ENCODE measurements around the gene PLA2G1B. TPM values are rescaled to one million over a fixed set of nuclear protein-coding genes. Genes with fewer than 3 reads are reported as not detected.

PLA2G1B gene
- total RNA-seq, 1 donor from 2014 or later, result 0.42 TPM

DNA sequence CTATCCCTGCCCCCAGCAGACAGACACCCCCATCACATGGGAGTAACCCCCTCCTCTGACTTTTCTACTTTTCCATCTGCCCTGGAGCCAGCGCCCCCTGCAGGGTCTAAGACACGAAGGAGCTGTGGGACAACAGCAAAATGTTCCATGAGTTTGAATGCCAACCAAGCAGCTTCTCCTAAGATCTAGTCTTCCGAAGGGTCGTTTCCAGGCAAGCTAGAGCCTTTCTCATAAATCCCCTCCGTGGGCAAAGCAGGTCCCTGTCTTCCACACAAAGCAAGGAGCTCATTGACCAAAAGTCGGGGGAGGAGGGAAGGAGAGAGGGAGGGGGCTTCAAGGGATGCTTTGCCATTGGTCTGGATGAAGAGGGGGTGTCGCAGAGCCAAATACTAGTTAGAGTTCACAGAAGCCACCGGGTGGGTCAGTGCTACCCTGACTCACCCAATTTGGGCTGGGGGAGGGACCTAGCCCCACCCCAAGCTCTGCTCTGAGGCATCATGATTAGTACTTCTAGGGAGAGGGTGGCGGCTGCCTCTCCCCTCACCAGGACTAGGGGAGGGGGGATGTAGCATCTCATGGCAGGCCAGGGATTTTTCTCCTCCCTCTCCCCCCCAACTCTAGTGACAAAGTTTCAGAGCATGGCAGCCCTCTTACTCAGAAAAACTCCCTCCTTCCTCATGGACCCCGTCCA, 39.8 kb upstream of the PLA2G1B start:
- DNase-seq (ENCODE audit: low spot score), result no peak
- H3K36me3 Mint-ChIP-seq (ENCODE audit: low read depth), result no peaks in the 10 kb centered on the region
- H3K27me3 Mint-ChIP-seq (ENCODE audit: low read depth), result peaks cover 33% of the 10 kb centered on the region
- peak; percentile 74 for TF ChIP-seq CTCF (IDR thresholded peaks at IDR 0.05)
- H3K4me1 Mint-ChIP-seq (ENCODE audit: low read depth), result peaks cover 14% of the 10 kb centered on the region
- H3K27ac Mint-ChIP-seq (ENCODE audit: unreplicated experiment), result no peak overlapping the region
- no peaks in the 10 kb centered on the region for H3K9me3 Mint-ChIP-seq (ENCODE audit: low read depth)
- peak overlapping the region; percentile 55 for H3K4me3 Mint-ChIP-seq (ENCODE audit: unreplicated experiment)

- no peak for TF ChIP-seq CTCF (IDR thresholded peaks at IDR 0.05)
- Mint-ChIP-seq H3K36me3 (ENCODE audit: low read depth) (no peaks in the 10 kb centered on the region), H3K4me1 (ENCODE audit: low read depth) (peaks cover 19% of the 10 kb centered on the region), H3K27me3 (ENCODE audit: low read depth) (peaks cover 29% of the 10 kb centered on the region), H3K4me3 (ENCODE audit: unreplicated experiment) (peak overlapping the region; percentile 20), H3K9me3 (ENCODE audit: low read depth) (no peaks in the 10 kb centered on the region), H3K27ac (ENCODE audit: unreplicated experiment) (no peak overlapping the region)
- DNase-seq (ENCODE audit: low spot score), result no peak
Observed at GRCh38 chr12:120366845-120367232, 39.3 kb upstream of the PLA2G1B start.

DNA sequence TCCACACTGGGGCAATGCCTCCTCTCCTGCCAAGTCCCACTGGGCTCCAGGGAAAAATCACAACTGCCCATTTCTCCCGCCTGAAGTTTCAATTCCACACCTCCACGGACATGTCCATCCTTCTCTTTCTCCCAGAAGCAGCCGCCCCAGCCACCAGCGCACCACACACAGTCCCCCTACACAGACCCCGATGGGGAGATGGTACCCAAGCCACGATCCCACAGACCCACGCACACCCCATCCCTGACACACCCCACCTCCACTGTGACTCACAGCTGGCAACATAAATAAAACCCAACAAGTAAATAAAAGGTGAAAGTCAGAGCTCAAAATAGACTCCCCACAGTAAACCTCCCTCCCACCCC, 38.7 kb upstream of the PLA2G1B start:
- Mint-ChIP-seq H3K36me3 (ENCODE audit: low read depth) (no peaks in the 10 kb centered on the region), H3K4me1 (ENCODE audit: low read depth) (peaks cover 22% of the 10 kb centered on the region), H3K4me3 (ENCODE audit: unreplicated experiment) (no peak overlapping the region), H3K27me3 (ENCODE audit: low read depth) (peaks cover 24% of the 10 kb centered on the region), H3K27ac (ENCODE audit: unreplicated experiment) (no peak overlapping the region), H3K9me3 (ENCODE audit: low read depth) (no peaks in the 10 kb centered on the region)
- DNase-seq (ENCODE audit: low spot score), result no peak
- TF ChIP-seq CTCF (IDR thresholded peaks at IDR 0.05), result no peak

- DNase-seq (ENCODE audit: low spot score), result no peak
- Mint-ChIP-seq H3K4me3 (ENCODE audit: unreplicated experiment) (no peak overlapping the region), H3K4me1 (ENCODE audit: low read depth) (peaks cover 22% of the 10 kb centered on the region), H3K36me3 (ENCODE audit: low read depth) (no peaks in the 10 kb centered on the region), H3K9me3 (ENCODE audit: low read depth) (no peaks in the 10 kb centered on the region), H3K27me3 (ENCODE audit: low read depth) (peaks cover 18% of the 10 kb centered on the region), H3K27ac (ENCODE audit: unreplicated experiment) (no peak overlapping the region)
- no peak for TF ChIP-seq CTCF (IDR thresholded peaks at IDR 0.05)
Observed at GRCh38 chr12:120365675-120366340, 38.2 kb upstream of the PLA2G1B start.

DNA sequence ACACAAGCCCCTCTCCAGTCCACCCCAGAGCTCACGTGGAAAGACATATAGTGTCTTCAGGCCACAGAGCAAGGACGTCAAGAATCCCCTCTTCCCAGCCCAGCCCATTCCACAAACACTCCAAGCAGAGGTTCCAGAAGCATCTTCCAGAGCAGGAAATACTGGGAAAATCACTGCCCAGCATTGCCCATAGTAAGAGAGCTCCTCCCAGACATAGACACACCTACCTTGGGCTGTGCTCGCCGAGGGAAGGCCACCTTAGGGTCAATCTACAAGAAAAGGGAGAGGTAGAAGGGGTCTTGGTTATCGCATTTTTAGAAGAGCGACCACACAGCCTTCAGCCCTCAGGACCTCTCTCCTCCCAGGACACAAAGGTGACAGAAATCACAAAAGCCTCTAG, 36.9 kb upstream of the PLA2G1B start:
- no peak for TF ChIP-seq CTCF (IDR thresholded peaks at IDR 0.05)
- no peaks in the 10 kb centered on the region for H3K36me3 Mint-ChIP-seq (ENCODE audit: low read depth)
- H3K4me3 Mint-ChIP-seq (ENCODE audit: unreplicated experiment), result no peak overlapping the region
- no peaks in the 10 kb centered on the region for H3K9me3 Mint-ChIP-seq (ENCODE audit: low read depth)
- no peak for DNase-seq (ENCODE audit: low spot score)
- no peak overlapping the region for H3K27ac Mint-ChIP-seq (ENCODE audit: unreplicated experiment)
- H3K4me1 Mint-ChIP-seq (ENCODE audit: low read depth), result peaks cover 14% of the 10 kb centered on the region
- H3K27me3 Mint-ChIP-seq (ENCODE audit: low read depth), result peaks cover 5% of the 10 kb centered on the region
